Body of pancreas (tissue), 4 donors: Measurements from ENCODE around the gene SLC9A8. TPM values are rescaled to one million over a fixed set of nuclear protein-coding genes. Genes with fewer than 3 reads are reported as not detected.
A peak's percentile ranks its signal among the peaks of the same experiment; 100 is the strongest.

ENCODE experiments used
- ATAC-seq: fragments of 150-250 bp; one replicate; pipeline ENCODE4 v1.9.1; 2016
- DNase-seq, 4 donors: peaks; one replicate each; pipeline ENCODE4 v3.0.0-alpha.2; 2019
- H3K27ac ChIP-seq, 4 donors: fragments of 200-600 bp; sonication (generic); 1 replicate in 3 of 4; 2 replicates in 1 of 4; pipeline versions ENCODE4 v1.5.1 to v1.6.1; 2016 to 2019; ENCODE audit warnings: mild to moderate bottlenecking in 1 of 4, mixed read lengths in 1 of 4, moderate library complexity in 1 of 4
- H3K27me3 ChIP-seq, 2 donors: fragments of 200-600 bp; sonication (generic); one replicate each; pipeline ENCODE4 v1.6.0; 2016; ENCODE audit warnings: mild to moderate bottlenecking in 1 of 2
- H3K36me3 ChIP-seq, 2 donors: fragments of 200-600 bp; sonication (generic); replicated peaks in 1 of 2; 2 replicates each; pipeline ENCODE4 v1.5.1; 2016; ENCODE audit warnings: low read depth in 2 of 2; ENCODE audit not compliant: insufficient read depth in 1 of 2
- H3K4me1 ChIP-seq: fragments of 200-600 bp; sonication (generic); one replicate; pipeline ENCODE4 v1.6.0; 2016
- H3K4me3 ChIP-seq, 2 donors: fragments of 200-600 bp; sonication (generic); 1 replicate in 1 of 2; 2 replicates in 1 of 2; pipeline ENCODE4 v1.5.1; 2016 to 2019
- H3K9me3 ChIP-seq, 3 donors: fragments of 200-600 bp; sonication (generic); 1 replicate in 2 of 3; 2 replicates in 1 of 3; pipeline ENCODE4 v1.5.1; 2016
- CTCF ChIP-seq, 7 experiments: fragments of 450-650 bp in 4 of 7; fragments of 200-600 bp in 3 of 7; sonication (generic) in 3 of 7; IDR thresholded peaks; one replicate each; pipeline ENCODE4 v1.5.1; 2016 to 2019; ENCODE audit warnings: antibody characterized with exemption in 7 of 7
- POLR2A ChIP-seq, 3 donors: fragments of 450-650 bp; IDR thresholded peaks; one replicate each; pipeline ENCODE4 v1.6.1; 2016; ENCODE audit warnings: antibody characterized with exemption in 3 of 3, mild to moderate bottlenecking in 2 of 3
- WGBS, 2 donors: methylation state at CpG; one replicate each; pipeline ENCODE4 v1.1.5; 2017; 5-methylcytosine and 5-hydroxymethylcytosine counted together
- intact Hi-C: fragments of 100-400 bp; cut with DNase I; formaldehyde crosslinking; loops from one replicate; pipeline ENCODE4 v1.15.1; 2023
- total RNA-seq, 2 donors: library from RNA; depleted of rRNA; stranded (reverse); fragments of >200 nt; gene quantifications; one replicate each; pipeline ENCODE4 v1.1.0, GENCODE V29; 2016

SLC9A8 gene
- total RNA-seq, 2 donors from 2014 or later = 5.9 to 11.2 TPM

GRCh38 chr20:49877386-49877921 is 64.8 kb downstream of the SLC9A8 start:
- TF ChIP-seq POLR2A (IDR thresholded peaks at IDR 0.05) (no peak), CTCF (IDR thresholded peaks at IDR 0.05) (no peak)
- DNase-seq (no peak), ATAC-seq (no peak)
- Histone ChIP-seq H3K4me1 (peaks cover 35% of the 10 kb centered on the region), H3K27me3 (no peaks in the 10 kb centered on the region), H3K9me3 (no peaks in the 10 kb centered on the region), H3K27ac (no peak overlapping the region), H3K4me3 (no peak overlapping the region), H3K36me3 (no peaks in the 10 kb centered on the region)
- WGBS, 2 donors = 67 to 68% methylated on average over 4 of the region's 4 CpGs
- intact Hi-C loops = no loop called here

GRCh38 chr20:49878977-49879376 is 66.3 kb downstream of the SLC9A8 start:
- TF ChIP-seq POLR2A (IDR thresholded peaks at IDR 0.05) = no peak
- Histone ChIP-seq H3K27me3 (no peaks in the 10 kb centered on the region), H3K4me3 (no peak overlapping the region), H3K27ac (no peak overlapping the region), H3K4me1 (peaks cover 35% of the 10 kb centered on the region), H3K9me3 (no peaks in the 10 kb centered on the region), H3K36me3 (no peaks in the 10 kb centered on the region)
- WGBS, 2 donors = 100% methylated on average over 1 of the region's 1 CpG
- DNase-seq (no peak), ATAC-seq (no peak)
- intact Hi-C loops = no loop called here

- 29 to 47% methylated on average over 3 of the region's 3 CpGs for WGBS, 2 donors
- intact Hi-C loops = loop anchor here (10.0 kb wide), 1 partner anchor 335 kb away; no protein-coding TSS in a partner anchor
- DNase-seq = peak in 2 of 4 donors; percentile 62 to 71
- Histone ChIP-seq H3K4me1 (peaks cover 24% of the 10 kb centered on the region), H3K36me3 (no peaks in the 10 kb centered on the region), H3K27ac (no peak overlapping the region), H3K27me3 (no peaks in the 10 kb centered on the region), H3K4me3 (no peak overlapping the region), H3K9me3 (no peaks in the 10 kb centered on the region)
- ATAC-seq = no peak
- TF ChIP-seq POLR2A (IDR thresholded peaks at IDR 0.05) (no peak), CTCF (IDR thresholded peaks at IDR 0.05) (no peak)
Observed at GRCh38 chr20:49880177-49880576, 67.5 kb downstream of the SLC9A8 start.

GRCh38 chr20:49880724-49881445 is 68.3 kb downstream of the SLC9A8 start:
- ATAC-seq (no peak), DNase-seq (no peak)
- Histone ChIP-seq H3K27ac (no peak overlapping the region), H3K36me3 (peaks cover 0 to 3% of the 10 kb centered on the region in 2 donors), H3K4me3 (no peak overlapping the region), H3K4me1 (peaks cover 17% of the 10 kb centered on the region), H3K9me3 (no peaks in the 10 kb centered on the region), H3K27me3 (no peaks in the 10 kb centered on the region)
- 86 to 88% methylated on average over 15 of the region's 15 CpGs for WGBS, 2 donors
- TF ChIP-seq POLR2A (IDR thresholded peaks at IDR 0.05) = no peak
- no peak for TF ChIP-seq CTCF (IDR thresholded peaks at IDR 0.05)
- intact Hi-C loops = loop anchor here (10.0 kb wide), 1 partner anchor 336 kb away; no protein-coding TSS in a partner anchor

GRCh38 chr20:49882171-49882970 is 69.7 kb downstream of the SLC9A8 start:
- ATAC-seq (no peak), DNase-seq (peak in 1 of 4 donors; percentile 10)
- peaks cover 19% of the 10 kb centered on the region for H3K4me1 ChIP-seq
- peaks cover 0 to 3% of the 10 kb centered on the region in 2 donors for H3K36me3 ChIP-seq
- intact Hi-C loops = loop anchor here (10.0 kb wide), 1 partner anchor 338 kb away; no protein-coding TSS in a partner anchor
- TF ChIP-seq POLR2A (IDR thresholded peaks at IDR 0.05) (no peak), CTCF (IDR thresholded peaks at IDR 0.05) (no peak)
- H3K27me3 ChIP-seq = no peaks in the 10 kb centered on the region
- H3K4me3 ChIP-seq = no peak overlapping the region
- 91 to 93% methylated on average over 27 to 28 of the region's 29 CpGs for WGBS, 2 donors
- H3K27ac ChIP-seq = no peak overlapping the region
- H3K9me3 ChIP-seq = no peaks in the 10 kb centered on the region
